Epidermal melanocyte (primary cell): ENCODE results near the gene MEF2D.
A peak's percentile ranks its signal among the peaks of the same experiment; 100 is the strongest.

Experiments used
- DNase-seq: peaks from one replicate; pipeline ENCODE4 v3.0.0; 2011; ENCODE audit warnings: low spot score; ENCODE audit not compliant: insufficient read length

The MEF2D gene

GRCh38 chr1:156429313-156430060, 71.1 kb downstream of the MEF2D start:
- peak; percentile 13 for DNase-seq

DNA sequence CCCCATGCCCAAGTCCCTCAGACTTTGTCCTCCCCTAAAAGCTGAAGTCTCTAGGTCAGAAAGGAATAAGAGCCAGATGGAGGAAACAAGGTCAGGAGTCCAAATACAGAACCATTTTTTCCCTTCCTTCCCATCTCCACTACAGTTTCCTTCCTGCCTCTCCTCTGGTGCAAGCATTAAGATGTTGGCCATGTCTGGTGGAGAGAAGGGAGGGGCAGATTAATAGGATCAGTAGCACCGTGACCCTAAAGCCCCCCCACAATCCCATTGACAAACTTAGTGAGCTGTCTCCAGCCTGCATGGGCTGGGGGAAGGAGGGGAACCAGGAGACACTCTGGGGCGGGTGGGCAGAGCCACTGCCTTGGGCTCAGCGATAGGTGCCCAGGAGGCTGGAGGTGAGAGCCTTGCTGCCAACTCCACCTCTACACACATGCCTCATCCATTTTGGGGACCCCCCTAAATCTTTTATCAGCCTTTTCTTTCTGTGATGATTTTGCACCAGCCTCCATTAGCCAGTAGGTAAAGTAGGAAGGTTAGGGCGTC, 71.8 kb downstream of the MEF2D start:
- DNase-seq: no peak

GRCh38 chr1:156427957-156428356, 72.6 kb downstream of the MEF2D start:
- DNase-seq: no peak

DNA sequence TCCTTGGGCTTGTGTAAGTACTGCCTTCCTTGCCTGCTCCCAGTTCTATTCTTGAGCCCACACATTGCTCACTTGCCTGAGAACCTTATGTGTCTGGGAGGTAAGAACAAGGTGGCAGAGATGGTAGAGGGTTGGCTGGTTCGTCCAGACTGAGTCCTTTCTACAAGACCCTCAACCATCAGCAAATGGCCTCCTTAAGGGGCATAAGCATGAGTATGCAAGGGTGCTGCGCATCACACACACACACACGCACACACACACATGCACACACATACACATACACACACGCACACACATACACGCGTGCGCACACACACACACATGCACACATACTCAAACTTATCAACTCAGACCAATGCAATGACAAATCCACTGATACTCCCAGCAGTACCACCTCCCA, 74.6 kb downstream of the MEF2D start:
- DNase-seq: no peak

GRCh38 chr1:156424806-156425432, 75.7 kb downstream of the MEF2D start:
- no peak for DNase-seq

DNA sequence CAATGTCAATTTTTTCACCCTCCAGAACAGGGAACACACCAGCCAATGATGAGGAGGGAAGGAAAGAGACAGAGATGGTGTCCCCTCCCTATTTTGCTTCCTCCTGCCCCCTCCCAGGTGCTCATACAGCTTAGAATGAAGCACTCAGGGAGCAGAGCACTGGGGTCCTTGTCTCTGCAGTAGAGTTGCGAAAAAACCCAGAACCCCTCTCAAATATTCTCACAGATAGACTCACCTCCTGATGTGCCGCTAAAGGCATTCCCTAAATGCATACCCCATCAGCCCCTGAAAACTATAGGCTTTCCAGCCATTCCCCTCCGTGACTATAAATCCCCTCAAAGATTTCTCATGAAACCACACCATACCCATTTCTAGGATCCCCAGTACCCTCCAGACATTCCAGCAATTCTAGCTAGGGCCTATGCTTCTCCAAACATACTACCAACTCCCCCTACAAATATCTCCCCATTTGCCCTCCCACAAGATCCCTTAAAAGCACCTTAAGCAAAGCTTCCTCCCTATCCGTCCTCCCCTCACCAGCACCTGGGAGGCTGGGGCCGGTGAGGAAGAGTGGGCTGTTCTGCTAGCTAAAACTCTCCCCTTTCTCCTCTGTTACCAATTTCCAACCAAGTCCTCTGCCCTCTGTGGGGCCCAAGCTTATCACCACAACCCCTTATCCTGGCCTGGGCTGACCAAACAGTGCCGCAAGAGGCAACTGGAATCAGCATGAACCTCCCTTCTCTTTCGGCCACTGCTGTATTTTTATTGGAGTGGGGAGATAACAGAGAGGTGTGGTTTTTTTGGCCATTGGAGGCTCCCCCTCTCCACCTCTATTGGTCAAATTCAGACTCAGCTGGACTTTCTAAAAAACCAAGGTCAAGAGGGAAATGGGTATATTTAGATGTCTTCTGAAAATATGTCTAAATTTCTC, 76.9 kb downstream of the MEF2D start:
- DNase-seq: no peak

- DNase-seq: no peak
Observed at GRCh38 chr1:156422602-156423091, 77.9 kb downstream of the MEF2D start.

GRCh38 chr1:156421939-156422601, 78.5 kb downstream of the MEF2D start:
- no peak for DNase-seq

GRCh38 chr1:156421062-156421938, 79.3 kb downstream of the MEF2D start:
- peak; percentile 93 for DNase-seq

DNA sequence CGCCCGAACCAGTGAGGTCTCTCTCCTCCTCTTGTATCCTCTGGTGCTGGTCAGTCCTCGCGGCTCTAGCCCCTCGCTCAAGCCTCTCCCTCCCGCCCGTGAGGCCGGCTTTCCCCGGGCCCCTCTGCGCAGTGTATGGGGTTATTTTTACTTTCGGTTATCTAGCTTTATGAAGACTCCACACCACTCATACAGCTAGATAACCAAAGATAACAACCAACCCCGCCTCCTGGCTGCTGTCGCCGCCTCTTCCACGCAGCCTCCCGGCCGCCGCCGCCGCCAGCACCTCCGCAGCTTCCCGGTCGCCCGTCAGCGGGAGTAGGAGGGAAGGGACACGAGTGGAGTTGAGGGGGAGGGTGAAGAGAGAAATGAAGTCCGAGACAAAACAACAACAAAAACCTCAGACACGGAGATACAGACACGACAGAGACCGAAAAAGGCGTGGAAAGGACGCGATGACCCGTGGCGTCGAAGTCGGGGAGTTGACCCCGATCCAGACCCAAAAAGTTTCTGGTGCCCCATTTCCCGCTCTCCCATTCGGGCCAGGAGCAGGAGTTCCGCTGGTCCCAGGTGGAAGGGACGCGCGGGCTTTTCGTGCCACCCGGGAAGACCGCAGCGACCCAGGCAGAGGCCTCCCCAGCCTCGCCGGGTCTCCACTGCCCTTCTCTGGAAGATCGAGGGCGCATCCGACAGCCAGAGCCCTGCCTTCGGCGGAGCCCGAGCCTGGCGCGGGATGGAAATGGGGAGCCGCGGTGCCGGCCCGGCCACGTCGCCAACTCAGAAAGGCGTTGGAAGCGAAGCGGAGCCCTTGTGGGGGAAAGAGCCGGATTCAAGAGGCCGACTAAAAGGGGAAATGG, 80.1 kb downstream of the MEF2D start:
- DNase-seq: no peak

DNA sequence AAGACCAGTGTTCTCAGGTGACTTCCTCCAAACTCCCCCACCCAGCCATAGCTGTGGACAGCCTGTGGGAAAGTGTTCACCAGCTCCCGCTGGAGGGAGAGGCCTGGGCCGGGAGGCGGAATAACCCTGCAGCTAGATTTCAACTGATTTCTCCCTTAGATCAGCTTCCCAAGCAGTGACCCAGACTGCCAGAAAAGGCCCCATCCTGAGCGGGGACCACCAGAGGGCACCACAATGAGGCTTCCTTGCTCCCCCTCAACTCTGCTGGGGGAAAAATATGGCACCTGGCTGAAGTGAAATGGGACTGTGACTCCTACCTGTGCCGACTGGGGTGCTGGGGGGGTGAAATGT, 80.7 kb downstream of the MEF2D start:
- no peak for DNase-seq

DNA sequence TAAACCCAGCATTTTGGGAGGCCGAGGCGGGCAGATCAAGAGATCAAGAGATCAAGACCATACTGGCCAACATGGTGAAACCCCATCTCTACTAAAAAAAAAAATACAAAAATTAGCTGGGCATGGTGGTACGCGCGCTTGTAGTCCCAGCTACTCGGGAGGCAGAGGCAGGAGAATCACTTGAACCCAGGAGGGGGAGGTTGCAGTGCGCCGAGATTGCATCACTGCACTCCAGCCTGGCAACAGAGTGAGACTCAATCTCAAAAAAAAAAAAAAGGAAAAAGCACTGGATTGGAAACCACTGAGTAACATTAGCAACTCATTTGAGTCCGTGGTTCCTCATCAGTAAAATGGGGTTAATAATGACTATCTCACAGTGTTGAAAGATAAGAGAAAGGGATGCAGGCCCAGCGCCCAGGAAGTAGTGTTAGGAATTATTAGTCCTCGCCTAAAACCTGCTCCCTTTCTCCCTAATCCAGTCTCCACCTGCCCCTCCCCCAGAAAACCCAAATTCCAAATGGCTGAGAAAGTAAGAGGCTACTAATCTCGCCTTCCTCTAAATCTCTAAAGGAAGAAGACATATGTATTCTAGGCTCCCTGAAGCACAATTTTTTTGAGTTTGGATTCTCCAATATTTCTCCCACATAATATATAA, 82.0 kb downstream of the MEF2D start:
- no peak for DNase-seq

DNA sequence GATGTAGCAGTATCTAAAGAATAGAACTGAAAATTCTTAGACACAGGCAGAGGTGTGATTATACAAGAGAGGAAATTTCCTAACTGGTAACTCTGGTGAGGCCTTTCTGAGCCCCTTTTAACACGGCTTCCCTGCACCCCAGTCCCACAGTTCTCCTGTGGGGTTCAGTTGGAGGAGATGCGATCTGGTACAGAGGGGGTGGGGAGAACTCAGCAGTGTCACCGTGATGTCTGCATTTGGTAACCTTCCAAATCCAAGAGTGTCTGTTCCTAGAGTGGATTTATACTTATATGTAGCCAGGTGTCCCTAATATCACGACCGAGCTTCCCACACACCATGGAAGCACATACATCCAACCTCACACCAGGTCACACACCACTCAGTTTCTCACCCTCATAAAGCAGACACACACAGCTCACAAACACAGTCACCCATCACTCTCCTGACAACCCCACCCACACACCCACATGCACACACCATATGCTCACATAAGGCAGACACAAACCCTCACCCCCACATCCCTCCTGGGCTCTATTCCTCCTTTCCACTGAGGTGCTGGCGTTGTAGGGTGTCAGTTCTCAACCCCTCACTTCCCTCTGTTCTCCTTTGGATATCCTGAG, 83.1 kb downstream of the MEF2D start:
- DNase-seq: no peak

DNA sequence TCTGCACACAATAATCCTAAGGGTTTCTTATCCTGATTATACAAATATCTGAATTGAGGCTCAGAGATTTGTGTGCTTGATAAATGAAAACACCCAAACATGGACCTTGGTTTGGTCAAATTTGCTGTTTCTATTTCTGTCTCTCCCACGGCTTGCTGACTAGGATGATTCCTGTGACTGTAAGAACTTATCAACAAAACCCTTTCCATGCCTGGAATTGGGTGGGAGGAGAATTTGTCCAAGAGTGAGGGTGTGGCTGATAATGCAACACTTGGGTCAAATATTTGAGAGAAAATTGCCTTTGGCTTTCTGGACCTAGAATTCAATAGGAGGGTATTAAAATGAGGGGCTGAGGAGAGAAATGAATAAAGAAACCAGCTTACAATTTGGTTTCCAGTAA, 83.6 kb downstream of the MEF2D start:
- DNase-seq: no peak

GRCh38 chr1:156414461-156415064, 86.0 kb downstream of the MEF2D start:
- DNase-seq: no peak
